ENCODE measurements around the gene ZNF773. TPM values are rescaled to one million over a fixed set of nuclear protein-coding genes. Genes with fewer than 3 reads are reported as not detected.

Gene ZNF773
- total and polyA plus RNA-seq, 9 donors: 6.8 to 16.3 (median 8.7) TPM

DNA sequence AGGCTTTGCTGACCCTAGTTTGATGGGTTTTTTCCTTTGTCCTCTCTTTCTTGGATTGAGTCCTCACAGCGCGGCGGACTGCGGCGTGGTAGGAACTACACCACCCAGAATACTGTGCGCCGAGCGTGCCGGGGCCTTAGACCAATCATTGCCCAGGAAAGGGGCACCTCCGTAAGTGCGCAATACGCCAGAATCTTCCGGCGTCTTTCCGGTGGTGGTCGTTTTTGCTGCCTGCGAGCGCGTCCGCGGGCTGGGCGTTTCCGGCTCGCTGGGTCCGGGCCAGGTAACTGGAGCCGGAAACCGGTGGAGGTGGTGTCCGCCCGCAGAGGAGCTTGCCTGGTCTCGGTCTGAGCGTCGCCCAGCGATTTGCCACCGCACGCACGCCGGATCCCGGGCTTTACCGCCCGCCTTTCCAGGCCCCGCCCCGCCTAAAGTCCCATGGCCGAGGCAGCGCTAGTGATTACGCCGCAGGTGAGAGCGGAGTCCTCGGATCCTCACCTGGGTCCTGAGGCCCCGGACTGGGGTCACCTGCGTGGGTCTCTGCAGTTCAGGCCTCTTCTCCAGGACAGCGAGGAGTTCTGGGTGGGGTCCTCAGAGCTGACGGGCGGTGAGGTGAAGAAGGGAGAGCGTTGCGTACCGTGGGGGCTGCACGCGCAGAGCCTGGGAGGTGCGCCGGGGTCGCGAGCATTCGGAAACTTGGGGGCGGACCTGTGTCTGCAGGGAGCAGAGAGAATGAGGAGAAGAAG lies 27.6 kb downstream of the ZNF773 start, which contains the start of gene ZNF549:
TSS of gene ZNF549 (plus strand) at position 221 of the 746 bp plus-strand sequence. CDS start at position 439, 218 bp downstream.
- TF ChIP-seq, protein P1, sequence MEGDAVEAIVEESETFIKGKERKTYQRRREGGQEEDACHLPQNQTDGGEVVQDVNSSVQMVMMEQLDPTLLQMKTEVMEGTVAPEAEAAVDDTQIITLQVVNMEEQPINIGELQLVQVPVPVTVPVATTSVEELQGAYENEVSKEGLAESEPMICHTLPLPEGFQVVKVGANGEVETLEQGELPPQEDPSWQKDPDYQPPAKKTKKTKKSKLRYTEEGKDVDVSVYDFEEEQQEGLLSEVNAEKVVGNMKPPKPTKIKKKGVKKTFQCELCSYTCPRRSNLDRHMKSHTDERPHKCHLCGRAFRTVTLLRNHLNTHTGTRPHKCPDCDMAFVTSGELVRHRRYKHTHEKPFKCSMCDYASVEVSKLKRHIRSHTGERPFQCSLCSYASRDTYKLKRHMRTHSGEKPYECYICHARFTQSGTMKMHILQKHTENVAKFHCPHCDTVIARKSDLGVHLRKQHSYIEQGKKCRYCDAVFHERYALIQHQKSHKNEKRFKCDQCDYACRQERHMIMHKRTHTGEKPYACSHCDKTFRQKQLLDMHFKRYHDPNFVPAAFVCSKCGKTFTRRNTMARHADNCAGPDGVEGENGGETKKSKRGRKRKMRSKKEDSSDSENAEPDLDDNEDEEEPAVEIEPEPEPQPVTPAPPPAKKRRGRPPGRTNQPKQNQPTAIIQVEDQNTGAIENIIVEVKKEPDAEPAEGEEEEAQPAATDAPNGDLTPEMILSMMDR (IDR thresholded peaks at IDR 0.05): no peak
- TF ChIP-seq POLR2A (IDR thresholded peaks at IDR 0.05): peak; percentile 21
- WGBS, 3 donors: 1 to 3% (median 2%) methylated on average over 58 to 64 of the region's 64 CpGs
- Histone ChIP-seq H3K36me3 (no peaks in the 10 kb centered on the region), H3K4me3 (peak within 1 kb of the TSS; percentile 78), H3K4me1 (ENCODE audit: insufficient read depth) (peaks cover 6% of the 10 kb centered on the region), H3K9me3 (peaks cover 3 to 23% of the 10 kb centered on the region in 2 donors), H3K27ac (peak within 1 kb of the TSS; percentile 46 to 58), H3K27me3 (no peaks in the 10 kb centered on the region)
- DNase-seq: peak; percentile 89 to 92 (median 91)
- intact Hi-C loops (cut with DNase I): no loop called here

DNA sequence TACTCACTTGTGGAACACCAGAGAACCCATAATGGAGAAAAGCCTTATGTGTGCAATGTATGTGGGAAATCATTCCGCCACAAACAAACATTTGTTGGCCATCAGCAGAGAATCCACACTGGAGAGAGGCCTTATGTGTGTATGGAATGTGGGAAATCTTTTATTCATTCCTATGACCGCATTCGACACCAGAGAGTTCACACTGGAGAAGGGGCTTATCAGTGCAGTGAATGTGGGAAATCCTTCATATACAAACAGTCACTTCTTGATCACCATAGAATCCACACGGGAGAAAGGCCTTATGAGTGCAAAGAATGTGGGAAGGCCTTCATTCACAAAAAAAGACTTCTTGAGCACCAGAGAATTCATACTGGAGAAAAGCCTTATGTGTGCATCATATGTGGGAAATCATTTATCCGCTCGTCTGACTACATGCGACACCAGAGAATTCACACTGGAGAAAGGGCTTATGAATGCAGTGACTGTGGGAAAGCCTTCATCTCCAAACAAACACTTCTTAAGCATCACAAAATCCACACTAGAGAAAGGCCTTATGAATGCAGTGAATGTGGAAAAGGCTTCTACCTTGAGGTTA lies 38.3 kb downstream of the ZNF773 start:
- Histone ChIP-seq H3K27me3 (no peaks in the 10 kb centered on the region), H3K9me3 (peaks cover 30 to 82% of the 10 kb centered on the region in 2 donors)

DNA sequence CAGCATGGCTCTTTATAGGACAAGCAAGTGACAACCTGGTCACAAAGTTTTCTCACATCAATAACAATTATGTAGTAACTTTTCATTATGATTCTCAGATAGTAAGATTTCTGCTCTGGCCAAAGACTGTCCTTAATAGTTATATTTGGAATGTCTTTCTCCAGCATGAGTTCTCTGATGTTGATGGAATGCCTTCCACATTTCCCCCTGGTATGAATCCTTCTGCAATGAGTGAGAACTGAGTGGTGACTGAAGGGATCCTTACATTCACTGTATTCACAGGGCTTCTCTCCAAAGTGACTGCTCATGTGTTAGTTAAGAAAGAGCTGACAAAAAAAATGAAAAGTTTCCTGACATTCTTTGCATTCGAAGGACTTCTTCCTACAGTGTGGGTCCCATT lies 46.8 kb downstream of the ZNF773 start:
- no peak for DNase-seq
- H3K4me1 ChIP-seq (ENCODE audit: insufficient read depth): no peaks in the 10 kb centered on the region
- no peak overlapping the region for H3K27ac ChIP-seq
- H3K27me3 ChIP-seq: no peaks in the 10 kb centered on the region
- TF ChIP-seq, protein P1 (IDR thresholded peaks at IDR 0.05): no peak
- TF ChIP-seq POLR2A (IDR thresholded peaks at IDR 0.05) (no peak), EP300 (IDR thresholded peaks at IDR 0.05) (no peak)
- 96 to 100% (median 96%) methylated on average over 1 of the region's 1 CpG for WGBS, 3 donors
- no peak overlapping the region for H3K4me3 ChIP-seq
- no peaks in the 10 kb centered on the region for H3K36me3 ChIP-seq
- peaks cover 20 to 80% of the 10 kb centered on the region in 2 donors for H3K9me3 ChIP-seq
- intact Hi-C loops (cut with DNase I): no loop called here

More for the DNA sequence above, 38.3 kb downstream of the ZNF773 start:
- no peak overlapping the region for H3K27ac ChIP-seq
- intact Hi-C loops (cut with DNase I): no loop called here
- H3K4me1 ChIP-seq (ENCODE audit: insufficient read depth): no peaks in the 10 kb centered on the region
- DNase-seq: no peak
- peaks cover 10% of the 10 kb centered on the region for H3K36me3 ChIP-seq
- H3K4me3 ChIP-seq: no peak overlapping the region
- TF ChIP-seq, protein P1 (IDR thresholded peaks at IDR 0.05): no peak
- TF ChIP-seq POLR2A (IDR thresholded peaks at IDR 0.05) (no peak), EP300 (IDR thresholded peaks at IDR 0.05) (no peak)
- WGBS, 3 donors: 97 to 98% (median 98%) methylated on average over 7 of the region's 7 CpGs

DNA sequence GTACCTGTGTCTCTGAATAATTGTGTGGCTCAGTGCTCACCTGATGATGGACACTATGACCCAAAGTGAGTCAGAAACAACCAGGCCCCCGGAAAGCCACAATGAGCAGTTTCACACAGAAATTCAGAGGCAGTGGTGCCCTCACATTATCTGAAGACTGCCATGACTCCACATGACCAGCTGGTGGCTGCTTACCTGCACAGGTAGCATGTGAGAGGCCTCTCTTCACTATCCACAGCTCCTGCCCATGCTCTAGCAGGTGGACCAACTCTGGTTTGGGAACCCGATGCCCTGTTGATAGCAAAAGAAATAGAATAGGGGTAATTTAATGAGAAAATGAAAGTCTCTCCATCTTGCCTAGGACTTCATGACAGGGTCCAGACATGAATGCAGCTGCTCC lies 52.7 kb downstream of the ZNF773 start:
- no peak for DNase-seq
- TF ChIP-seq EP300 (IDR thresholded peaks at IDR 0.05) (no peak), POLR2A (IDR thresholded peaks at IDR 0.05) (no peak)
- TF ChIP-seq, protein P1 (IDR thresholded peaks at IDR 0.05): no peak
- peaks cover 7 to 83% of the 10 kb centered on the region in 2 donors for H3K9me3 ChIP-seq
- 97 to 100% (median 97%) methylated on average over 2 of the region's 2 CpGs for WGBS, 3 donors
- H3K4me1 ChIP-seq (ENCODE audit: insufficient read depth): no peaks in the 10 kb centered on the region
- no peaks in the 10 kb centered on the region for H3K36me3 ChIP-seq
- H3K27me3 ChIP-seq: no peaks in the 10 kb centered on the region
- intact Hi-C loops (cut with DNase I): no loop called here
- H3K27ac ChIP-seq: no peak overlapping the region
- H3K4me3 ChIP-seq: no peak overlapping the region

Data from ovary (tissue), 9 donors.